GM19023 (cell line): ENCODE results near the gene MUTYH.

Source experiments
- ATAC-seq: cut with Tn5 transposase; IDR thresholded peaks from one replicate; pipeline ENCODE4 v1.9.1; 2021; ENCODE audit warnings: mild to moderate bottlenecking, moderate library complexity; ENCODE audit not compliant: unreplicated experiment

MUTYH gene

DNA sequence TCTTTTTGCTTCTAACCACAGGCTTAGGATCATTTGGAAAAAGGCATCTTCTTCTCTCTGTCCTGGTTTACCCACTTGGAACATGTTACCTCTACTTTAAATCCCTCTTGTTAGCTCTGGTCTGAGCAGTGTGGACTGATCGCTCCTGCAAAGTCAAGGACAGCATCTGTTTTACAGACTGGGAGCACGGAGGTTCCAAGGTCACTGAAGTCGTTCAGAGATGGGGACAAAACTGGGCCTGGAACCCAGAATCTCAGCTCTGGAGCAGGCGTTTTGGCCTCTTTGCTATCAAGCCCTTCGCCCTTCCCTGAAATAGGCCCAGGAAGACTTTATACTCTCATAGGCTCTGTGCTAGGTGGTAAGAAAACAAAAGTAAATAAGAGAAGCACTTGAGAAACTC lies 11.3 kb upstream of the MUTYH start:
- ATAC-seq: no peak

DNA sequence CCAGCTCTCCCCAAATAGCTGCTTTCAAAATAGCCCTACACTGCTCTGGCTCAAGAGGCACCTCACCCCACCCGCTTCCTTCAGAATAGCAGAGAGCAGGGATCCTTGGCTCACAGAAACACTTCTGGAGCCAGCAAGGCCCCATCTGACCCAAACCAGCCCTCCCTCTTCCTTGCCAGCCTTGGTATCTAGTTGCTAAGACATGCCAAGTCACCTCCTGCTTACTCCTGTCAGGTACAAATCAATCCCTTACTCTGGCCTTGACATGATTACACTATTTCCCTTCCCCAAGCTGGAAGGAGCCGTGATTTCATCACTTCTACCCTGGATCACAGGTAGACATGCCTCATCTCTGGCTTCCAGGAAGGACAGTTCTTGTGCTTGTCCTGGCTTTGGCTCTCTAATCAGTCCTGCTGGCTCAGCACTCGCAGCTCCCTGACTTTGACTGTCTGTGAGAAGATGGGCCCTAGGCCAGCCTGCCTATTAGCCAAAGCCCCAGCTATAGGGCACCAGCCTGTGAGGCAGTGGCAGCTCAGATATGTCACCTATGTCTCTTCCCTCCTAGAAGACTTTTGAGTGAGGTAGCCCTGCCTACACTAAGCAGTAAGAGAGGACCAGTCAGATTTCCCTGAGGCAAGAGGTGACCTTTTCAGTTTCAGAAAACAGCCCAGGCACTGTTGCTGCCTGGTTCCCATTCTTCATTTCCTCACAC lies 8.9 kb upstream of the MUTYH start:
- no peak for ATAC-seq

DNA sequence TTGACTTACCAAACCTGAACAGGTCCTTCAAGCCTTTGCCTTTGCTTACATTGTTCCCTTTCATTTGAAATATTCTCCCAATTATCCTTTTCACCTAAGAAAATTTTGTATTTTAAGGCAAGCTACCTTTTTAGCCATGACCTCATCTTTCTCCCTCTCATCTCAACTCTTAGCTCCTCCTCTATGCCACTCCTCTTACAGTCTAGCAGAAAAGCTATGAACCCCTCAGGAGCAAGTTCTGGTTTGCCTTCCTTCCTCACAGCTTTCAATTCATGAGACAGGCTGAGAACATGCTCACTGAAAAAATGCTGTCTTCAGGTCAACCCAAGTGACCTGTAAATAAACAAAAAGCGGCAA lies 8.3 kb upstream of the MUTYH start:
- ATAC-seq: no peak

DNA sequence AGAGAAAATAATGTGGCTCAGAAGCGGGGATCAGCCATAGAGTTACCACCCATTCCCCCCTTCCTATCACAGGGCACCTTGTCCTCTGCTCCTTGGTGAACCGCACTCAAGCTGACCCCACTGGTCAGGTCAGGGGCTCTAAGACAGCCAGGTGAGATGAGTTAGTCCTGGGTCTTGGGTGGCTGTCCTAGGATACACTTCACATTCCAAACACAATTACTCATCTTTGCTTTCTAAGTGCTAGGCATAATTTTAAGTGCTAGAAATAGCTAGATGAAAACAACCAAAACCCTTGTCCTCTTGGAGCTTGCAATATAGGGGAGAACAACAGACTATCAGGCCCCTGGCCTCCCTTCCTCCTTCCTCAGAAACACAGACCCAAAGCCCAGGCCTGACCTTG lies 7.8 kb upstream of the MUTYH start:
- no peak for ATAC-seq

DNA sequence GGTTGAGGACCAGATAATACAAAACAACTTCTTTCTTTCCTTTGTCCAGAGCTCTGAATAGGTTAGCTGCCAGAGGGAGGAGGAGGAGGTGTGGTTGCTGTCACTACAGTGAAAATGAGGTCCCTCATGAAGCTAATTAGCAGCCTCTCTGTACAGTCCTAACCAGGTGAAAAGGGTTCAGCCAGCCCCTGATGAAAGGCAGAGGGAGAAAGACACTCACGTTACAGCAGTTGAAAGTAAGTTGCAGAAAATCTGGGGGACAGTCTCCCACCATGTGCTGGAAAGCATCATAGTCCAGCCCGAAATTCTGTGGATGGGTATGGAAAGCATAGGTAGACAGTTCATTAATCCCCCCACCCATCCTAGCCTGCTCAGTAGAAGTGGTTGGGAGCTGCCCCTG lies 6.2 kb upstream of the MUTYH start:
- no peak for ATAC-seq

DNA sequence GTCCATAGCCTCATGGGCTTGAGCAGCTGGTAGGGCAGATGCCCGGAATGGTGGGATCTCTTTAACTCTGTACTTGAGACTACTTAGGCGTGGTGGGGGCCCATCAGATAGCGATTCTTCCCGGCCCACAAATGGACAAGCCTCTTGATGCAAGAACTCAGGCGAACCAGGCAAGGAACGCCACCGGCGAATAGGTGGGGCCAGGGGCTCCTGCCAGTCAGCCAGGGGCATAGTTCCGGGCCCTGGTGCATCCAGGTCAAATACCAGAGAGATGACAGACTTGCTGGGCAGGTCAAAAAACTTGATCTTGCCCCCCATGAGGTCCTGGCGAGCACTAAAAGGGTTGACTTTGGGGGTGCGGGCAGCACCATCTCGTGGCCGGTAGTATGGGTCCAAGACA lies 4.8 kb upstream of the MUTYH start:
- ATAC-seq: no peak

DNA sequence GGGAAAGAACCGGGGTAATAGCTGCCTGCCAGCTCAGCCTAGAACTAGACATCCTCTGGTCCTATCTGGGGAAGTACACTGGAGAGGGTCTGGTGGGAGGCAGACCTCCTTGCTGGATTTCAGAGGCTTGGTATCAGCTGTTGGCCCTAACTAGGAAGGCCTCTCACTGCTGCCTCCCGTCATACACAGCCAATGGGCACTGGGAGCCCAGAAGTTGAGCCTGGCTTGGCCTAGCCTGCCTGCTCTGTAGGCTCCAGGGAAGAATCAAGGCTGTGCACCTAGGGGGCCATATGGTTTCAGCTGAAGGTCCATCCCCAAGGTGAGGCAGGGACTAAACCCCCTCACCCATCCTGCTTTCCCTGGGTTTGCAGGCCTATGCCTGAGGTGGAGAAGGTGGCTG lies 4.3 kb upstream of the MUTYH start:
- ATAC-seq: no peak

DNA sequence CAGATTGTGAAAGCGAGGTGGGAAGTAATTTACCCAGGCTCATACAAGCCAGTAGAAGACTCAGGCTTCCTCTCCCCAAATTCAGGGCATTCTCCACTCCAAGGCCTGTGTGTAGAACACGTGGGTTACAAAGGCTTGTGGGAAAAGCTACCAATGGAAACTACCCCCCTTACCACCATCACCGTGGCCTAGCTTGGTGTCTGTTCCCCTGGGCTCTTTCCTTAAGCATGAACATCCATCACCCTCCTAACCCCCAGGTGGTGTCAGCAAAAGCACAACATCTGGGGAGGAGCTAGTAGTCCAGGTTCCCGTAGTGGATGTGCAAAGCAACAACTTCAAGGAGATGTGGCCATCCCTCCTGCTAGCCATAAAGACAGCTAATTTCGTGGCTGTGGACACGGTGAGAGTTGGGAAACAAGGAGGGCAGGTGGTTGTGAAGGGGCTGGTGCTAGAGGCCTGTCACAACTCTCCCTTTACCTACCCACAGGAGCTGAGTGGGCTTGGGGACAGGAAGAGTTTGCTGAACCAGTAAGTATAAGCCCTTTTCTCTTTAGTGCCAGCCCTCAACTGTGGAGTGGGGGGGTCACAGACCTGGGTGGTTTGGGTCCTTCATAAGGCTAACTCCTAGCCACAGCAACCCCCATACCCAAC lies 701 bp upstream of the MUTYH start:
- no peak for ATAC-seq

DNA sequence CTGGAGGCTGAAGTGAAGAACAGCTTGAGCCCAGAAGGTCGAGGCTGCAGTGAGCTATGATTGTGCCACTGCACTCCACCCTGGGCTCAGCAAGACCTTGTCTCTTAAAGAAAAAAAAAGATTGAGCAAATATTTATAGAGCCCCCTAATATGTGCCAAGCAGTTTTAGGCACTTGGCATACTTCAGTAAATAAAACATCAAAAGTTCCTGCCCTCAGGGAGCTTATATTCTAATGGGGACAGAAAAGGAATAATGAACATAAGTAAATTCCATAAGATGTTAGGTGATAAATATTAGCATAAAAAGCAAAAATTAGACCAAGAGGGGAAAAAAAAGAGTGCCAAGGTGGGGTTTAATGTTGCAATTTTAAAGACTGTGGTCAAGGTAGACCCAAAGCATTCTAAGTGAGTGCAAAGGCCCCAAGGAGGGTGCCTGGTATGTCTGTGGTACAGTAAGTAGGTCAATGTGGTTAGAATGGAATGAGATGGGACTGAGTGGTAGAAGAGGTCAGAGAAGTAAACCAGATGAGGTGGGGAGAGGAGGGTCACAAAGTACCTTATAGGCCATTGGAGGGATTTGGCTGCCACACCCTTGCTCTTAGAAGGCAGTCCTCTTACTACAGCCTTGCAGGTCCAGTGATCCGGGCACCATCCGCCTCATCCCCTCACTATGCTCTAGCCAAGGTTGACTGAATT lies 2.5 kb downstream of the MUTYH start:
- no peak for ATAC-seq

DNA sequence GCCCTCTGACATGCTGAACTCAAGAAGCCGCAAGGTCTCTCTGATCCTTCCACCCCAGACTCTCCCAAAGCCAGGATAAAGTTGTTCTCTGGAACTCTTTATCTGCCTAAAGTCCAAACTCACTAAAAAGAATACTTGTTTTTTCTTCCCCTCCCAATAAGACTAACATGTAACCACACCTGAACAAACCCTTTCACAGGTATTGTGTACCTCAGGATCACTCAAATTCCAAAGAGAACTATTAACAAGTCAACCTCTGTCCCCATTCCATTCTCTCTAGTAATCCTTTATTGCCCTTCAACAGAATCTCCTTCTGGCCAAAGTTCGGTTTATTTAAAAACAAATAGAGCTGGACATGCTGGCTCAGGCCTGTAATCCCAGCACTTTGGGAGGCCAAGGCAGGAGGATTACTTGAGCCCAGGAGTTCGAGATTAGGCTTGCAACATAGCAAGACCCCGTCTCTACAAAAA lies 4.3 kb downstream of the MUTYH start:
- no peak for ATAC-seq

DNA sequence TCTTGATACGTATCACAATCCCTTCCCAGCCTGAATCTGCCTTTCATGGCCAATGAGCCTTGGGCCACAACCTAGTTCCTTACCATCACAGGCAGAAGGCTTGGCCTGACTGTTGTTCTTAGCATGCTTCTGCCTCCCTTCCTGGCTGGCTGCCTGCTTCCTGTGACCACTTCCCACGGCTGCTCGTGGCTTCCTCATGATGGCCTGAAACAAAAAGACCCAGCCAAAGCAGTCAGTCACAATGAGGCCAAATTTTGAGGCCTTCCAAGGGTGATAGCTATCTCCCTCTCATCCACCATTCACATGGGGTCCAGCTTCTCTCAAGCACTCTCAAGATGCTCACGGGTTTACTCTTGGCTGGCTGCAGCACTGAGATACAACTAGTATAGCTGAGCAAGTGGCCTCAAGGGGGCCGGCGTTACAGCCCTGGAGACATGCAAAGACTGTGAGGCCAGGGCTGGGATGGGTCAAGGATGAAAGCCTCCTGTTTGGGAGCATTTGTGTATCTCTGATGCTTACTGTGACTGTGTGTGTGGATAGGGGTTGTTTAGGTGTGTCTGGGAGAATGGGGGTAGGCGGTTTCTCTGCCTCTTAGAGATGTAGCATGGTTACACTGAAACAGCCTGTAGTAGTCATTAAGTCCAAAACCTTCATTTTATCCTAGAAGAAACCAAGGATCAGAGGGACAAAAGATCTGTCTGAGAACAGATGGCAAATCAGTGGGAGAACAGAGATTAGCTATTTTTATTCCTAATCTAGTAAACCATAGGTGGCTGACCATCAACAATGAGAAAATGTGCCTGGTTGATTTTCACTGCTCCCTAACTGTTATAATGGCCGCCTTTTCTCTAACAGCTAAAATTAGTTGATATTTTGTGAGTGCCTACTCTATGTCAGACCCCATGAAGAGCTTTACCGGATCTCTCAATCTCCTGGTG lies 5.7 kb downstream of the MUTYH start:
- ATAC-seq: no peak

DNA sequence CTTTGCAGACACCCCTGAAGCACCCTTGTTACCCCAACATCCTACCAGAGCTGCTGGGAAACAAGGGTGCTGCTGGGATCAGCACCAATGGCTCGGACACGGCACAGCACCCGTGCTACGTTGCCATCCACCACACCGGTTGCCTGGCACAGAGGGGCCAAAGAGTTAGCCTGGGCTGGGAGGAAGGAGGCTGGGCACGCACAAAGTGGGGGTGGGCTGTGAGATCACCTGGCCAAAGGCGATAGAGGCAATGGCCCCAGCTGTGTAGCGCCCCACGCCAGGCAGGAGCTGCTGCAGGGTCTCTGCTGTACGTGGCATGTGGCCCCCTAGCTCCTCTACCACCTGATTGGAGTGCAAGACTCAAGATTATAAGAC lies 7.9 kb downstream of the MUTYH start:
- no peak for ATAC-seq

DNA sequence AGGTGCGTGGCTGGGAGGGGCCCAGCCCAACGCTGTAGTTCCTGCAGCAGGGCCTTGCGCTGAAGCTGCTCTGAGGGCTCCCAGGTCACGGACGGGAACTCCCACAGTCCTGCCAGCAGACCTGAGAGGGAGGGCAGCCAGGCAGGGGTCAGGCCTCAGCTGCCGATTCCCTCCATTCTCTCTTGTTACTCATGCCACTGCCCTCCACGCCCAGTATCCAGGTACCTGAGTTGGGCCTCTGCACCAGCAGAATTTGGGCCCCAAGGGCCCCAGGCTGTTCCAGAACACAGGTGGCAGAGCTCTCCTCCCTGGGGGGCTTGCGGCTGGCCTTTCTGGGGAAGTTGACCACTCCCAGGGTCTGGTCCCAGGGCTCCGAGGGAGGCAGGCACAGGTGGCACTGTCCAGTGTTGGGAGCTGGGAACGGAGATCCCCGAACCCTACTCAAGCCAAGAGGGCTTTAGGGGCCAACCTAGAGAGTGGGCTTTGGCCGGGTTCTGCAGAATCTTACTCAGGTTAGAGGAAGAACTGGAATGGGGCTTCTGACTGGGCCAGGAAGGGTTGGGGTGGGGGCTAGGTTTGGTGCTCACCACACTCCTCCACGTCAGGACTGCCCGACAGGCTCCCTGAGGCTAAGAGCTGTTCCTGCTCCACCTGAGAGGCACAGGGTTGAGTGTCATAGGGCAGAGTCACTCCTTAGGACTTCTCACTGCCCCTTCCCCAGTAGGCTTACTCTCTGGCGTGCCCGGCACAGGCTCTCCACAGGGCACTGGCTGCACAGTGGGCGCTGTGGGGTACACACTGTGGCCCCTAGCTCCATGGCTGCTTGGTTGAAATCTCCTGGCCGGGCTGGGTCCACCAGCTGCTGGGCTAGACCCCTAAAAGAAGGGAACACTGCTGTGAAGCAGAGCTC lies 8.5 kb downstream of the MUTYH start:
- no peak for ATAC-seq

DNA sequence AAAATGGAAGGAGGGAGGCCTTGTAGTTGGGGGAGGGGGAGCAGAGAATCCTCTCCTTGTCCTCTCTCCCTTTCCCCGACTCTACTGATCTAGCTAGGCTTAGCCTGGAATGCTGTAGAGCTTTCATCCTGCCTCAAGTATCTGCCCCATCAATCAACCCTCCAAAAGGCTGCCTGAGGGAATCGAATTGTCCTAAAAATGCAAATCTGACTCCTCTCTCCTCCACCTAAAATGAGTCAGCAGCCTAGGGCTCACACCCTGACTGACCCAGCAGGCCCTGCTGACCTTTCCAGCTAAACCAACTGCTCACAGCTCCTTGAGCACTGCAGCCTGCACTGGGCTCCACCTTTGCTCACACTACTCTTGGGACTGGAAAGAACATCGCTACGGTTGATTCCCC lies 10.8 kb downstream of the MUTYH start:
- no peak for ATAC-seq

DNA sequence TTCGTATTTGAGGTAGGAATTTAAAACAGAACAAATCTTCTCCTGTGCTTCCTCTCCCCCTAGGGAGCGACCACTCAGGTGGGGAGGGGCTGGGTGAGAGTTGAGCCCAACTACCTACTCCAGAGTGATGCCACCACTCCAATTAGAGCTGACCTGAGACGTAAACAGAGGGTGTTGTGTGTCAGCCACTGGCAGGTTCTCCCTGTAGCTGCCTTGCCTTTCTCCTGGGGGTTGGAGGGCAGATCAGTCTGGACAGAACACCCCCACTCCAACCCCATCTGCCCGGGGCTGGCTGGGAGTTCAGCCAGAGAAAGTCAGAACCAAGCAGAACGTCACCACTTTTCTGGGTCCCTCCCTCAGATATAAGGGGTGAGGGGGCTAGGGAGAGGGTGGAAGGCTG lies 11.6 kb downstream of the MUTYH start:
- ATAC-seq: no peak

DNA sequence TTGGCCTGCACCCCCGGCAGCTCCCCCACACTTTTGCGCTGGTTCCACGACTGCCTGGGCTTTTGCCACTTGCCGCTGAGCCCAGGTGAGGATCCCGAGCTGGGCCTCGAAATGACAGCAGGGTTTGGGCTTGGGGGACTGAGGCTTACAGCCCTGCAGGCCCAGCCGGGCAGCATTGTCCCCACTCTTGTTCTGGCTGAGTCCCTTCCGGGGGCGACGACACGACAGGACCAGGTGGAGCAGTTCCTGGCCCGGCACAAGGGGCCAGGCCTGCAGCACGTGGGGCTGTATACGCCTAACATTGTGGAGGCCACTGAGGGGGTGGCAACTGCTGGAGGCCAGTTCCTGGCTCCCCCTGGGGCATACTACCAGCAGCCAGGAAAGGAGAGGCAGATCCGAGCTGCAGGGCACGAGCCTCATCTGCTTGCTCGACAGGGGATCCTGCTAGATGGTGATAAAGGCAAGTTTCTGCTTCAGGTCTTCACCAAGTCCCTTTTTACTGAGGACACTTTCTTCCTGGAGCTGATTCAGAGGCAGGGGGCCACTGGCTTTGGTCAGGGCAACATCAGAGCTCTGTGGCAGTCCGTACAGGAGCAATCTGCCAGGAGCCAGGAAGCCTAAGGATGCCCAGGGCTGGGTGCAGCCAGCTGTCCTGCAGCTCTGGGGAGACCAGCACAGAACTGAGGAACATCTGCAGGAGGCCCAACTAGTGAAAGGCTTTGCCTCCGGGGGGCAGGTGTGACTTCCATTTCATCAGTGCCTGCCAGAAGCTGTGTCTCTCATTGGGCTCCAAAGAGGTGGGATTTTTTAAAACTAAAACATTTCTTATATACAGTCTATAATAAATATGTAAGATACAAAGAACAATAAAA lies 12.4 kb downstream of the MUTYH start:
- no peak for ATAC-seq

DNA sequence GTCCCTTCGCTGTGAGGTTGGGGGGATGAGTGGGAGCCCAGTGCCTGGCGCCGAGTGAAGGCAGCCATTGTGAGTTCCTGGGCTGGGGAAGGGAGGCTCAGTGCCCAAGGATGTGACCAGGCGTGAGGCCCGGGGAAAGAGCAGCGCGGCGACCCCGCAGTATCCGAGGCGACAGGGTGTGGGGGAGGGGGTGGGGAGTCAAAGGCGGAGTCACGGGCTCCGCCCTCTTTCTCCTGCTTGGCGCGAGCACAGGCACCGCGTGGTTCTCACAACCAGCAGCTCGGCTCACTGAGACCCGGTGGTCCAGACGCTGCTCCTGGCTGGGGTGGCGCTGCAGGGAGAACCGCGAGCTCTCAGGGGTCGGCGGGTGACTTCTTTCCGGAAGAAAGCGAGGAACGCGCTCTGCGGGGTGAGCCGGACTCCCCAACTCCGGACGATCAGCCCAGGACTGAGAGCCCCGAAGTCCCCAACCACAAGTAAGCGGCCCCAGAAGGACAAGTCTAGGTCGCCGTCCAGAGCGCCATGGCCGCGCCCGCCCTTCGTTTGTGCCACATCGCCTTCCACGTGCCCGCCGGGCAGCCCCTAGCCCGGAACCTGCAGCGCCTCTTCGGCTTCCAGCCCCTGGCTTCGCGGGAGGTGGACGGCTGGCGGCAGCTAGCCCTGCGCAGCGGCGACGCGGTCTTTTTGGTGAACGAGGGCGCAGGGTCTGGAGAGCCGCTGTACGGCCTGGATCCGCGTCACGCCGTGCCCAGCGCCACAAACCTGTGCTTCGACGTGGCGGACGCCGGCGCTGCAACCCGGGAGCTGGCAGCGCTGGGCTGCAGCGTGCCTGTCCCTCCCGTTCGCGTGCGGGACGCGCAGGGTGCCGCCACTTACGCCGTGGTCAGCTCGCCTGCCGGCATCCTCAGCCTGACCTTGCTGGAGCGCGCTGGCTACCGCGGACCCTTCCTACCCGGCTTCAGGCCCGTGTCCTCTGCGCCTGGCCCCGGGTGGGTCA lies 13.3 kb downstream of the MUTYH start, which contains the start of gene HPDL:
Gene HPDL (plus strand): TSS at position 269 of the 997 bp plus-strand sequence. CDS start 254 bp downstream, at position 523.
- no peak for ATAC-seq
